Glutamatergic neuron (in vitro differentiated cells): ENCODE measurements around the gene DLG4. TPM values are rescaled to one million over a fixed set of nuclear protein-coding genes. Genes with fewer than 3 reads are reported as not detected.

Source experiments
- DNase-seq: peaks from one replicate; pipeline ENCODE4 v3.0.0; 2022
- H3K27ac Mint-ChIP-seq: one replicate; pipeline ENCODE4 v1.8.0; 2020; ENCODE audit warnings: mild to moderate bottlenecking, mixed read lengths, inconsistent platforms; ENCODE audit not compliant: unreplicated experiment
- H3K27me3 Mint-ChIP-seq: one replicate; pipeline ENCODE4 v1.8.0; 2020; ENCODE audit warnings: mild to moderate bottlenecking, moderate library complexity, mixed read lengths, inconsistent platforms; ENCODE audit not compliant: unreplicated experiment
- H3K36me3 Mint-ChIP-seq: one replicate; pipeline ENCODE4 v1.8.0; 2020; ENCODE audit warnings: mild to moderate bottlenecking, mixed read lengths, inconsistent platforms; ENCODE audit not compliant: unreplicated experiment
- H3K4me1 Mint-ChIP-seq: one replicate; pipeline ENCODE4 v1.8.0; 2020; ENCODE audit warnings: mild to moderate bottlenecking, low read depth, mixed read lengths, inconsistent platforms; ENCODE audit not compliant: unreplicated experiment
- H3K4me3 Mint-ChIP-seq: one replicate; pipeline ENCODE4 v1.8.0; 2020; ENCODE audit warnings: mild to moderate bottlenecking, mixed read lengths, inconsistent platforms; ENCODE audit not compliant: unreplicated experiment
- H3K9me3 Mint-ChIP-seq: one replicate; pipeline ENCODE4 v1.8.0; 2020; ENCODE audit warnings: mild to moderate bottlenecking, moderate library complexity, mixed read lengths, inconsistent platforms; ENCODE audit not compliant: unreplicated experiment
- total RNA-seq: library from RNA; stranded (reverse); fragmentation: NEBNext Ultra II Directional; extraction: Animal tissue kit (Norgen Biotek cat#: 25700); gene quantifications from one replicate; pipeline ENCODE4 v1.2.1, GENCODE V29; 2021; ENCODE audit not compliant: unreplicated experiment
- TF ChIP-seq, protein P1 (sequence below): fragments of 200-600 bp; sonication (generic); IDR thresholded peaks from one replicate; pipeline ENCODE4 v1.5.0; 2021; ENCODE audit not compliant: partially characterized antibody, unreplicated experiment

DLG4 gene
- total RNA-seq, 1 donor from 2014 or later: 157 TPM

DNA sequence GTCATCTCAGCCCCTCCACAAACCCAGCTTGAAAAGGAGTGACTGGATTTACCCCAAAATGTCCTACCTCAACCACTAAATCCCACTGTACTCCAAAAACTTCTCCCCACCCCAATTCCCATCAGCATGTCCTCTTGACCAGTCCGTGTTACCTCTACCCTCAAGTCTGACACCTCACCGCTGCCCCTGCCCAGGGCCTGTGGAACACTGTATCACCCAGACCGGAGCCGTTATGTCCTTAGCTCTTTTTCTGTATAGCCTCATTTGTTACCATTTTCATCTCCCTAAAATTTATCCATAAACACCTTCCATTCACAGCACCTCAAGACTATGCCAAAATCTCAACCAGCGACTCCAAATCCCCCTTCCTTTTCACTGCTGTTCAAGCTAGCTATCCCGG is 17.2 kb upstream of the DLG4 start:
- peaks cover 33% of the 10 kb centered on the region for H3K4me1 Mint-ChIP-seq
- peaks cover 15% of the 10 kb centered on the region for H3K36me3 Mint-ChIP-seq
- H3K9me3 Mint-ChIP-seq: peaks cover 35% of the 10 kb centered on the region
- H3K4me3 Mint-ChIP-seq: peak overlapping the region; percentile 87
- TF ChIP-seq, protein P1, sequence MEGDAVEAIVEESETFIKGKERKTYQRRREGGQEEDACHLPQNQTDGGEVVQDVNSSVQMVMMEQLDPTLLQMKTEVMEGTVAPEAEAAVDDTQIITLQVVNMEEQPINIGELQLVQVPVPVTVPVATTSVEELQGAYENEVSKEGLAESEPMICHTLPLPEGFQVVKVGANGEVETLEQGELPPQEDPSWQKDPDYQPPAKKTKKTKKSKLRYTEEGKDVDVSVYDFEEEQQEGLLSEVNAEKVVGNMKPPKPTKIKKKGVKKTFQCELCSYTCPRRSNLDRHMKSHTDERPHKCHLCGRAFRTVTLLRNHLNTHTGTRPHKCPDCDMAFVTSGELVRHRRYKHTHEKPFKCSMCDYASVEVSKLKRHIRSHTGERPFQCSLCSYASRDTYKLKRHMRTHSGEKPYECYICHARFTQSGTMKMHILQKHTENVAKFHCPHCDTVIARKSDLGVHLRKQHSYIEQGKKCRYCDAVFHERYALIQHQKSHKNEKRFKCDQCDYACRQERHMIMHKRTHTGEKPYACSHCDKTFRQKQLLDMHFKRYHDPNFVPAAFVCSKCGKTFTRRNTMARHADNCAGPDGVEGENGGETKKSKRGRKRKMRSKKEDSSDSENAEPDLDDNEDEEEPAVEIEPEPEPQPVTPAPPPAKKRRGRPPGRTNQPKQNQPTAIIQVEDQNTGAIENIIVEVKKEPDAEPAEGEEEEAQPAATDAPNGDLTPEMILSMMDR: no peak
- H3K27me3 Mint-ChIP-seq: peaks cover 34% of the 10 kb centered on the region
- DNase-seq: no peak
- H3K27ac Mint-ChIP-seq: peak overlapping the region; percentile 79

DNA sequence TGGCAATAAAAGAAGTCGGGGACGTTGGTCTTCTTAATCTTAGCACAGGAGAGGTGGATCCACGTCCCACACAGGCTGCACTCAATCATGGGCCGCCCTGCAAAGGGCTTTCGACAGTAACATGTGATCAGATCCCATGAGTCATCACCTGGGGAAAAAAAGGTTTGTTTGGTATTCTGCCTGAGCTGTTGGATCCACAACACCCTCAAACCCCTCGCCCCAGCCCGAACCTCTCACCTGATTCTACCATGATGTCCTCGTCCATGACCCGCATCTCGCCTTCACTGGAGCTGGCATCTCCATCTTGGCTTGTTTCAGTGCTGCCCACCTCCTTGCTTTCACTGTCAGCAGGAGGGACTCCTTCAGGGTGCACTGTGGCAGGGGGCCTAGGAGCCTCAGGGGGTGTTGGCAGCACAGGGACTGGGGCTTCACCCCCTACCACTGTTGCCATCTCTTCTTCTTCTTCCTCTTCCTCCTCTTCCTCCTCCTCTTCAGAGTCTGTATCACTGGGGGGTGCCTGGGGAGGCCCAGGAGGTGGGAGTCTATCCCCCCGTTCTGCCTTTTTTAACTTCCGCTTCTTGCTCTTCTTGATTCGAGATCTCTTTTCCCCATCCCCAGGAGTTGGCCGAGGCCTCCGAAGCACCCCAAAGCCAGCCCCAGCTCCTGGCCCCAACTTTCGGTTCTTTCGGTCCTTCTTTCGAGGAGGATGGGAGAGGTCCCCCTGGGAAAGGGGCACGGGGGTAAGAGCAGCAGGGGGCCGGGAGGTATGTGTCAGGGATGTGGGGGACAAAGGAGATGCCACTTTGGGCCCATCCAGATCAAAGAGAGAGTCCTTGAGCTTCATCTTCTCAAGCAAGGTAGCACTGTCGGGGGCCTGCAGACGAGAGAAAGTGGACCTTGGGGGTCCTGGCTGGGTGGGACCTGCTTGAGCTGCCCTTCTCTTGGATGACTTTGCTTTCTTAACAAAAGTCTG is 16.3 kb upstream of the DLG4 start:
- DNase-seq: no peak
- peaks cover 30% of the 10 kb centered on the region for H3K9me3 Mint-ChIP-seq
- H3K4me1 Mint-ChIP-seq: peaks cover 29% of the 10 kb centered on the region
- no peak overlapping the region for H3K27ac Mint-ChIP-seq
- peaks cover 9% of the 10 kb centered on the region for H3K36me3 Mint-ChIP-seq
- peak overlapping the region; percentile 87 for H3K4me3 Mint-ChIP-seq
- TF ChIP-seq, protein P1: no peak
- H3K27me3 Mint-ChIP-seq: peaks cover 26% of the 10 kb centered on the region

DNA sequence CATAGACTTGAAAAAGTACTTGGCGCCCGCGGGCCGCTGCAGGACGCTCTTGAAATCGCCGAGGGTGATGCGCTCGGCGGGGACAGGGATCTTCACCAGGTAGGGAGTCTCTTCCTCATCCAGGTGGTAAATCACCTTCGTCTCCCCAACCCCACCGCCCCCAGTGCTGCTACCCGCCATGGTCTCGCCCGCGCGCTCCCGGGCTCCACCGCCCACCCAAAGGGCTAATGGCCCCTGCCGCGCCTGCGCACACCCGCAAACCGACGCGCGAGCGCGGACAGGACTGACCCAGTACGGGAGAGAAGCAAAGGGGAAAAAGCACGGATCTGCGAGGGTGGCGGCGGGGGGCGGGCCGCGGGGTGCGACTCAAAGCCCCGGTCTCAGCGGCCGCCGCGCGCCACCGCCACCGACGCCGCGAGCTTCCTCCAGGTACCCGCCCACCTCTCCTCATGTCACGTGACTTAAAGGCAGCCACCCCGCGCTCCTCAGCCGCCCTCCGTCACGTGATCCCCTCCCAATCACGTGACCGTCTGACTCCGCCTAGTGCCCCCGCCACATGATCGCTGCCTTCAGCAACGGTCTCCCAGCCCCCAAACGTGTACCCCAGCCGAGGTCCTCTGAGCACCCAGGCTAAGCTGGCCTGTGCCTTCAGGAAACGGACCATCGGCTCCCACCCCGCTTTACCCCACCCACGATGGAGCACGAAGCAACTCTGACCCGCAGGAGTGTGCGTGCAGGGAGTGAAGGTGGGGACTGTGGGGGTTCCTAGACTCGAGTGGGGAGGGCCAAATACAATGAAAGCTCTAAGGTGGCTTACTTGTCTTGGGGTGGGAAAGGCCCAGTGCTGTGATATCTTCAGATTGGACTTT is 14.7 kb upstream of the DLG4 start, which contains the start of gene DVL2:
Gene DVL2 (minus strand): TSS at position 435 of the 869 bp plus-strand sequence. CDS start 255 bp downstream, at position 180.
- TF ChIP-seq, protein P1: no peak
- peaks cover 22% of the 10 kb centered on the region for H3K9me3 Mint-ChIP-seq
- H3K27ac Mint-ChIP-seq: peak within 1 kb of the TSS; percentile 89
- peak within 1 kb of the TSS; percentile 92 for H3K4me3 Mint-ChIP-seq
- peak; percentile 94 for DNase-seq
- peaks cover 6% of the 10 kb centered on the region for H3K36me3 Mint-ChIP-seq
- peaks cover 24% of the 10 kb centered on the region for H3K4me1 Mint-ChIP-seq
- peaks cover 26% of the 10 kb centered on the region for H3K27me3 Mint-ChIP-seq

DNA sequence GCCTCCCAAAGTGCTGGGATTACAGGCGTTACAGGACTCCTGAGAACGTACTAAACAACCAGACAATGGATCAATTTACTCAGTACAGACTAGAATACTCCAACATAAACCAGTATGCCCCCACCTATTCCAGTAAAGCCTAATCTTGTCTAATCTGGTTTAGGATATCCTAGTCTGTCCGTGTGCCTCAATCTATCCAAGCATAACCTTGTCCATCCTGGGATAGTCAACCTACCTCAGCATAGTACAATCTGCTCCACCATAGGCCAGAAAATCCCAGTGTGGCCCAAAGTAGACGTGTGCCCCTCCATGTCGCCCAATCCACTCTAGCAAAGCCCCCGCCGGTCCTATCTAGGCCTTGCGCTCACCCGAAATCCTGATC is 14.1 kb upstream of the DLG4 start:
- H3K27ac Mint-ChIP-seq: peak overlapping the region; percentile 81
- H3K9me3 Mint-ChIP-seq: peaks cover 20% of the 10 kb centered on the region
- TF ChIP-seq, protein P1: no peak
- DNase-seq: no peak
- peaks cover 24% of the 10 kb centered on the region for H3K4me1 Mint-ChIP-seq
- H3K4me3 Mint-ChIP-seq: peak overlapping the region; percentile 92
- H3K36me3 Mint-ChIP-seq: peaks cover 6% of the 10 kb centered on the region
- H3K27me3 Mint-ChIP-seq: peaks cover 26% of the 10 kb centered on the region
